Measurements from ENCODE around the gene AKAP12.

DNA sequence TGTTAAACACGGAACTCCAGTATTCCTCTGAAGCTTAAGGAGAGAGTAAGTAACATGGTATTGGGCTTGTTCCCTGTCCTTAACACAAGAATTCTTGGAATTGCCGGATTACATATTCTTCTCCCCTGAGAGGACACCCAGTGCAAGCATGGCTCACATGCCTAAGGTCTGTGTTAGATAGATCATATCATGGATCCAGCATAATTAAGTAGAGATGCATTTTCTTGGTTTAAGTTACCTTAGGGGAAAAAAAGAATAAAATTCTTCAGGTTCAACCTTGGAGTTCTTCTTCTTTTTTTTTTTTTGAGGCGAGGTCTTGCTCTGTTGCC, 53.9 kb downstream of the AKAP12 start:
- TF ChIP-seq EZH2 (IDR thresholded peaks at IDR 0.05) (no peak), POLR2AphosphoS5 (IDR thresholded peaks at IDR 0.05; ENCODE audit: borderline replicate concordance, low read depth, low read length) (no peak)

Data from SK-N-MC (cell line).